HepG2 (cell line): ENCODE data around the gene PCGF2. TPM values are rescaled to one million over a fixed set of nuclear protein-coding genes. Genes with fewer than 3 reads are reported as not detected.

ENCODE experiments used
- CENPBD1 ChIP-seq: sonication (generic); formaldehyde crosslinking; IDR thresholded peaks from 2 replicates; pipeline ENCODE4 v1.8.0; 2022; ENCODE audit warnings: missing genetic modification reagents, low read depth, mild to moderate bottlenecking, borderline replicate concordance
- CHD4 ChIP-seq: fragments of 200-600 bp; sonication (generic); IDR thresholded peaks from 2 replicates; pipeline ENCODE4 v1.7.0; 2017; ENCODE audit warnings: mild to moderate bottlenecking, low read length, borderline replicate concordance
- GPN1 ChIP-seq: sonication (generic); formaldehyde crosslinking; IDR thresholded peaks from 2 replicates; pipeline ENCODE4 v1.5.1; 2020; ENCODE audit warnings: missing genetic modification reagents, borderline replicate concordance
- KDM3A ChIP-seq: IDR thresholded peaks from 2 replicates; pipeline ENCODE4 v1.6.1; 2018; ENCODE audit warnings: low read depth, missing compliant biosample characterization
- KLF13 ChIP-seq: sonication (generic); formaldehyde crosslinking; IDR thresholded peaks from 2 replicates; pipeline ENCODE4 v1.4.0; 2020; ENCODE audit warnings: mild to moderate bottlenecking, missing genetic modification reagents
- MBD4 ChIP-seq: IDR thresholded peaks from 2 replicates; pipeline ENCODE4 v1.6.1; 2012; ENCODE audit warnings: low read length, inconsistent platforms, borderline replicate concordance
- MTA1 ChIP-seq: sonication (generic); formaldehyde crosslinking; IDR thresholded peaks from 2 replicates; pipeline ENCODE4 v1.4.0; 2020; ENCODE audit warnings: missing genetic modification reagents, mild to moderate bottlenecking, borderline replicate concordance
- PHF20 ChIP-seq: sonication (generic); formaldehyde crosslinking; IDR thresholded peaks from 2 replicates; pipeline ENCODE4 v1.5.0; 2020; ENCODE audit warnings: mild to moderate bottlenecking, missing genetic modification reagents
- PHF8 ChIP-seq: sonication (generic); formaldehyde crosslinking; IDR thresholded peaks from 2 replicates; pipeline ENCODE4 v1.5.0; 2020; ENCODE audit warnings: missing genetic modification reagents
- SIN3A ChIP-seq: IDR thresholded peaks from 2 replicates; pipeline ENCODE4 v1.6.1; 2011; ENCODE audit warnings: low read depth, mild to moderate bottlenecking, control low read depth, low read length, borderline replicate concordance
- SRY ChIP-seq: sonication (generic); formaldehyde crosslinking; IDR thresholded peaks from 2 replicates; pipeline ENCODE4 v1.8.0; 2022; ENCODE audit warnings: mild to moderate bottlenecking, missing genetic modification reagents
- U2AF2 ChIP-seq: fragments of 200-400 bp; formaldehyde crosslinking; IDR thresholded peaks from 2 replicates; pipeline ENCODE4 v1.6.1; 2017; ENCODE audit warnings: low read depth, mild to moderate bottlenecking, low read length
- ZBTB34 ChIP-seq: sonication (generic); formaldehyde crosslinking; IDR thresholded peaks from 2 replicates; pipeline ENCODE4 v1.8.0; 2022; ENCODE audit warnings: mild to moderate bottlenecking, missing genetic modification reagents
- ZBTB49 ChIP-seq: sonication (generic); formaldehyde crosslinking; IDR thresholded peaks from 2 replicates; pipeline ENCODE4 v1.4.0; 2020; ENCODE audit warnings: missing genetic modification reagents, borderline replicate concordance
- ZNF136 ChIP-seq: sonication (generic); formaldehyde crosslinking; IDR thresholded peaks from 2 replicates; pipeline ENCODE4 v1.8.1; 2022; ENCODE audit warnings: low read depth, mild to moderate bottlenecking, moderate library complexity, missing genetic modification reagents
- ZNF224 ChIP-seq: sonication (generic); formaldehyde crosslinking; IDR thresholded peaks from 2 replicates; pipeline ENCODE4 v1.5.0; 2020; ENCODE audit warnings: mild to moderate bottlenecking, missing genetic modification reagents
- ZNF282 ChIP-seq: fragments of 450-650 bp; IDR thresholded peaks from 2 replicates; pipeline ENCODE4 v1.6.1; 2018; ENCODE audit not compliant: partially characterized antibody
- ZNF792 ChIP-seq: IDR thresholded peaks from 2 replicates; pipeline ENCODE4 v1.6.1; 2016
- ZSCAN5A ChIP-seq: sonication (generic); formaldehyde crosslinking; IDR thresholded peaks from 2 replicates; pipeline ENCODE4 v1.8.0; 2022; ENCODE audit warnings: mild to moderate bottlenecking, missing genetic modification reagents, borderline replicate concordance
- polyA plus RNA-seq, 8 experiments: library from polyadenylated mRNA; depleted of rRNA in 3 of 8; stranded (reverse) in 7 of 8; unstranded in 1 of 8; fragments of >200 nt; fragmentation: Illumina TruSeq in 4 of 8; extraction: Trizol in 4 of 8; gene quantifications; 2 replicates each; pipeline versions ENCODE4 v1.2.1 to v1.2.3, GENCODE V29; 2011 to 2016; ENCODE audit warnings: low read depth in 4 of 8, missing spikeins in 1 of 8, mixed read lengths in 1 of 8; ENCODE audit not compliant: insufficient read depth in 1 of 8
- total RNA-seq, 5 experiments: library from RNA; depleted of rRNA; stranded (reverse); fragments of >200 nt; fragmentation: Illumina TruSeq; extraction: Trizol; gene quantifications; 2 replicates each; pipeline ENCODE4 v1.2.3, GENCODE V29; 2016; ENCODE audit warnings: low read depth in 1 of 5

PCGF2 gene
- total and polyA plus RNA-seq, 2 of the 13 experiments (the other 11 are each of a cell fraction or from before 2014, with no cell fraction given) = 11.6 to 29.4 TPM

- TF ChIP-seq SRY (CRISPR knock-in tag) (0 out of 2 replicates have a peak, but pooled peaks have one; percentile 8), ZNF136 (no peak), MTA1 (CRISPR knock-in tag) (no peak), MBD4 (no peak), ZSCAN5A (CRISPR knock-in tag) (no peak), KLF13 (CRISPR knock-in tag) (no peak), ZBTB49 (CRISPR knock-in tag) (no peak), PHF20 (no peak), ZNF792 (CRISPR knock-in tag) (no peak), SIN3A (no peak), GPN1 (CRISPR knock-in tag) (no peak), ZBTB34 (CRISPR knock-in tag) (no peak), ZNF224 (no peak), CHD4 (0 out of 2 replicates have a peak, but pooled peaks have one; percentile 34), PHF8 (CRISPR knock-in tag) (0 out of 2 replicates have a peak, but pooled peaks have one; percentile 7), CENPBD1 (CRISPR knock-in tag) (no peak), KDM3A (CRISPR knock-in tag) (0 out of 2 replicates have a peak, but pooled peaks have one; percentile 2), ZNF282 (no peak), U2AF2 (no peak)
Measured at GRCh38 chr17:38746849-38747462, 1.2 kb downstream of the PCGF2 start (continued).
